Bronchial epithelial cell (primary cell): Measurements from ENCODE around the gene PHC1. TPM values are rescaled to one million over a fixed set of nuclear protein-coding genes. Genes with fewer than 3 reads are reported as not detected.

Experiments used
- DNase-seq: peaks from one replicate; pipeline ENCODE4 v3.0.0-alpha.2; 2010; ENCODE audit warnings: low read depth
- FAIRE-seq: peaks from 2 replicates; lab custom pipeline; 2011; peaks lifted over from hg19 to GRCh38; lab: Jason Lieb, UNC
- H3K27me3 ChIP-seq: 2 replicates; pipeline ENCODE4 v1.5.1; 2011; ENCODE audit warnings: low read length; ENCODE audit not compliant: control insufficient read depth, insufficient read depth
- H3K36me3 ChIP-seq: 2 replicates; pipeline ENCODE4 v1.5.1; 2011; ENCODE audit warnings: low read length; ENCODE audit not compliant: control insufficient read depth, insufficient read depth
- H3K4me3 ChIP-seq: 2 replicates; pipeline ENCODE4 v1.5.1; 2011; ENCODE audit warnings: mild to moderate bottlenecking, low read depth, low read length, control low read depth
- total RNA-seq: library from RNA; depleted of rRNA; stranded (reverse); fragments of >200 nt; gene quantifications from 2 replicates; pipeline ENCODE4 v1.2.1, GENCODE V29; 2014
- TF ChIP-seq, protein P1 (sequence below): IDR thresholded peaks from 2 replicates; pipeline ENCODE4 v1.5.1; 2011; ENCODE audit warnings: mild to moderate bottlenecking, moderate library complexity, low read length, control low read depth, inconsistent platforms; ENCODE audit not compliant: insufficient read depth, severe bottlenecking

The PHC1 gene
- total RNA-seq, 1 donor from 2014 or later: 3.7 TPM

- H3K27me3 ChIP-seq: no peaks in the 10 kb centered on the region
- no peak for DNase-seq
- TF ChIP-seq, protein P1, sequence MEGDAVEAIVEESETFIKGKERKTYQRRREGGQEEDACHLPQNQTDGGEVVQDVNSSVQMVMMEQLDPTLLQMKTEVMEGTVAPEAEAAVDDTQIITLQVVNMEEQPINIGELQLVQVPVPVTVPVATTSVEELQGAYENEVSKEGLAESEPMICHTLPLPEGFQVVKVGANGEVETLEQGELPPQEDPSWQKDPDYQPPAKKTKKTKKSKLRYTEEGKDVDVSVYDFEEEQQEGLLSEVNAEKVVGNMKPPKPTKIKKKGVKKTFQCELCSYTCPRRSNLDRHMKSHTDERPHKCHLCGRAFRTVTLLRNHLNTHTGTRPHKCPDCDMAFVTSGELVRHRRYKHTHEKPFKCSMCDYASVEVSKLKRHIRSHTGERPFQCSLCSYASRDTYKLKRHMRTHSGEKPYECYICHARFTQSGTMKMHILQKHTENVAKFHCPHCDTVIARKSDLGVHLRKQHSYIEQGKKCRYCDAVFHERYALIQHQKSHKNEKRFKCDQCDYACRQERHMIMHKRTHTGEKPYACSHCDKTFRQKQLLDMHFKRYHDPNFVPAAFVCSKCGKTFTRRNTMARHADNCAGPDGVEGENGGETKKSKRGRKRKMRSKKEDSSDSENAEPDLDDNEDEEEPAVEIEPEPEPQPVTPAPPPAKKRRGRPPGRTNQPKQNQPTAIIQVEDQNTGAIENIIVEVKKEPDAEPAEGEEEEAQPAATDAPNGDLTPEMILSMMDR: no peak
- no peak for FAIRE-seq
- H3K4me3 ChIP-seq: no peak overlapping the region
- H3K36me3 ChIP-seq: no peaks in the 10 kb centered on the region
Measured at GRCh38 chr12:8876887-8877286, 37.4 kb upstream of the PHC1 start.

- TF ChIP-seq, protein P1: no peak
- no peak for DNase-seq
- no peak overlapping the region for H3K4me3 ChIP-seq
- H3K36me3 ChIP-seq: no peaks in the 10 kb centered on the region
- no peak for FAIRE-seq
- H3K27me3 ChIP-seq: no peaks in the 10 kb centered on the region
Measured at GRCh38 chr12:8886502-8887284, 27.6 kb upstream of the PHC1 start.

DNA sequence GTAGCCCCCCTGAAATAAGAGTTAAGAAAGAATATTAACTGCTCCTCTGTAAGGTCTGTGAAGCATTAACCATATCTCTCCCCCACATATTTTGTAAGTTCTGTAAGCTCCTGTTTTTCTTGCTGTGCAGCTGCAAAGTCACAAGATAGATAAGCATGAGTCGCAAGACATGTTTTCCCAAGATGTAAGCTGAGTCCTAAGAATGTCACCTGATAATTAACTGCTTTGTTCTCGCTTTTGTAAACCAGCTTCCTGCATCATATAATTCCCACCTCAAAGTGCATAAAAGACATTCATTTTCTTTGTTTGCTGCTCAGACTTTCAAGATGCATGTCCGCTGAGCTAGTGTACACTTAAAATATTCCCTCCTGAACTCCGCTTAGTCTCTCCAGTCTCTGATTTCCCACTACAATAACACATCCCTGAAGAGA, 27.0 kb upstream of the PHC1 start:
- FAIRE-seq (no peak), DNase-seq (peak; percentile 17)
- no peak overlapping the region for H3K4me3 ChIP-seq
- TF ChIP-seq, protein P1: no peak
- H3K27me3 ChIP-seq: no peaks in the 10 kb centered on the region
- no peaks in the 10 kb centered on the region for H3K36me3 ChIP-seq

DNA sequence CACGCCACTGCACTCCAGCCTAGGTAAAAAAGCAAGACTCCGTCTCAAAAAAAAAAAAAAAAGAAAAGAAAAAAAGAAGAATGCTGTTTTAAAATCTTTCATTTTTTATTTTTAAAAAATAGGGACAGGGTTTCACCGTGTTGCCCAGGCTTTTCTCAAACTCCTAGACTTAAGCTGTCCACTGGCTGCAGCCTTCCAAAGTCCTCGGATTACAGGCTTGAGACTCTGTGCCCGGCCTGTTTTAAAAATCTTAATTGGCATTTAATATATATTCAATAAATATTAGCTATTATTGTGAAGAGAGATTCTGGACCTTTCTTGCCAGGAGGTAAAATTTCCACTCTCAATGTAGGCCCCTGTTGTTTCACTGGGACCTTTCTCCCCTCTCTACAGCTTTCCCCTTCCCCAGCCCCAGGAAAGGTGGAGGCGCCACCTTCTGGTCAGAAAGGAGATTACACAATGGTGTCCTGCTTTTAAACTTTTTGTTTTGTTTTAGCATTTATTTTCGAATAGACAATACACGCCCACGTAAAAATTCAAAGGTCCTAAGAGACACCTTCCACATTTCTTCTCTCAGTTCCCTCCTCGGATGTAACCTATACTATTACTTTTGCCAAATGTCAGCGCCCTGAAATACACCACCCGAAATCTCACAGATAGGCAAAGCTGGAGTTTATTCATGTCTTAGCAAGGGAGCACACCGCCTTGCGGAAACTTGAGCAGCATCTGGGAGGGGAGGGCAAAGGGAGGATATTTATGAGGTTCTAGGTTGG, 23.8 kb upstream of the PHC1 start:
- Histone ChIP-seq H3K36me3 (no peaks in the 10 kb centered on the region), H3K4me3 (peak overlapping the region; percentile 34), H3K27me3 (no peaks in the 10 kb centered on the region)
- no peak for FAIRE-seq
- peak; percentile 32 for DNase-seq
- TF ChIP-seq, protein P1: peak; percentile 73

DNA sequence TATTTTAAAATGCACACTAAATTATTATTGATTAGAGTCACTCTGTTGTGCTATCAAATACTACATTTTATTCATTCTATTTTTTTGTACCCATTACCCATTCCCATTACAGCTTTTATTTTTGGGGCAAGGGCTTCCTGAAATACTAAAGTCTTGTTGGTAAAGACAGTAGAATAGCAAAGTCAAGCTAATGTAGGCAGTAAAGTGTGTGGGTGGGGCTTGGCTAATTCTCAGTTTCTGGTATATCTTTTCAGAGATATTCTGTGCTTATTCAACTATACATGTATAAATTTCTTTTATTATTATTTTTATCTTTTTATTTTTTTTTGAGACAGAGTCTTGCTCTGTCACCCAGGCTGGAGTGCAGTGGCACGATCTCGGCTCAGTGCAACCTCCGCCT, 22.3 kb upstream of the PHC1 start:
- no peak for FAIRE-seq
- Histone ChIP-seq H3K27me3 (no peaks in the 10 kb centered on the region), H3K4me3 (no peak overlapping the region), H3K36me3 (no peaks in the 10 kb centered on the region)
- TF ChIP-seq, protein P1: no peak
- no peak for DNase-seq
